HL-60 (cell line): Measurements from ENCODE around the gene ROBO4.

Experiments used
- DNase-seq, 2 experiments: peaks; one replicate each; pipeline ENCODE4 v3.0.0-alpha.2; 2010 to 2020; ENCODE audit warnings: low read depth in 1 of 2, low spot score in 1 of 2
- H3K27ac ChIP-seq: fragments of 250-450 bp; sonication (Bioruptor Pico); replicated peaks from 2 replicates; pipeline ENCODE4 v1.5.1; 2020; ENCODE audit warnings: mild to moderate bottlenecking, moderate library complexity
- H3K27me3 ChIP-seq: fragments of 250-450 bp; sonication (Bioruptor Pico); 2 replicates; pipeline ENCODE4 v1.5.1; 2021; ENCODE audit warnings: mild to moderate bottlenecking, moderate library complexity; ENCODE audit not compliant: insufficient read depth, poor library complexity, severe bottlenecking
- H3K4me3 ChIP-seq: replicated peaks from 2 replicates; pipeline ENCODE4 v1.5.1; 2011; ENCODE audit warnings: mild to moderate bottlenecking, control low read depth, low read length; ENCODE audit not compliant: insufficient read depth
- GABPA ChIP-seq: IDR thresholded peaks from 2 replicates; pipeline ENCODE4 v1.6.1; 2012; ENCODE audit warnings: low read depth
- POLR2AphosphoS5 ChIP-seq: IDR thresholded peaks from 2 replicates; pipeline ENCODE4 v1.6.1; 2012; ENCODE audit warnings: low read depth
- SPI1 ChIP-seq: IDR thresholded peaks from 2 replicates; pipeline ENCODE4 v1.6.1; 2012; ENCODE audit warnings: low read depth, mild to moderate bottlenecking, borderline replicate concordance
- TF ChIP-seq, protein P1 (sequence below): IDR thresholded peaks from 2 replicates; pipeline ENCODE4 v1.6.1; 2012; ENCODE audit warnings: low read depth; ENCODE audit not compliant: insufficient replicate concordance
- TF ChIP-seq, protein P2 (sequence below): IDR thresholded peaks from one replicate; pipeline ENCODE4 v1.5.1; 2011; ENCODE audit warnings: low read length, control low read depth, inconsistent platforms; ENCODE audit not compliant: insufficient read depth

The ROBO4 gene

DNA sequence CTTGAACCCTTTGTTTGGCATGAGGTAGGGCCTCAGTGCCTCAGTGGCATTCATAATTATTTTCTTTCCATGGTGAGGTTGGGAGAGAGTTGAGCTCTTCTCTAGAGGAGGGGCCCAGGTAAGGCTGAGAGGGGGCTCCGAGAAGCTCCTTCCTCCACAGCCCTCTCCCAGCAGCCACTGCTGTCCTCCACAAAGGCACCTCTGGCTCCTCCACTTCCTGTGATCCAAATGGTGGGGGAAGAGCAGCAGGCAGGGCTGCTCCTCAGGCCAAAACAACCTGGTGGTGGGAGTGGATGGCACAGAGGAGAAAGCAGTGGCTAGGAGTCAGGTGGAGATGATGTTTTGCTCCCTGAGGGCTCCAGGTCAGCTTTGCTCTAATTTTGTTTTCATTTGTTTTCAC lies 13.3 kb downstream of the ROBO4 start:
- Histone ChIP-seq H3K27ac (no peak overlapping the region), H3K4me3 (no peak overlapping the region), H3K27me3 (no peaks in the 10 kb centered on the region)
- TF ChIP-seq GABPA (no peak), SPI1 (no peak), POLR2AphosphoS5 (no peak)
- TF ChIP-seq, protein P1, sequence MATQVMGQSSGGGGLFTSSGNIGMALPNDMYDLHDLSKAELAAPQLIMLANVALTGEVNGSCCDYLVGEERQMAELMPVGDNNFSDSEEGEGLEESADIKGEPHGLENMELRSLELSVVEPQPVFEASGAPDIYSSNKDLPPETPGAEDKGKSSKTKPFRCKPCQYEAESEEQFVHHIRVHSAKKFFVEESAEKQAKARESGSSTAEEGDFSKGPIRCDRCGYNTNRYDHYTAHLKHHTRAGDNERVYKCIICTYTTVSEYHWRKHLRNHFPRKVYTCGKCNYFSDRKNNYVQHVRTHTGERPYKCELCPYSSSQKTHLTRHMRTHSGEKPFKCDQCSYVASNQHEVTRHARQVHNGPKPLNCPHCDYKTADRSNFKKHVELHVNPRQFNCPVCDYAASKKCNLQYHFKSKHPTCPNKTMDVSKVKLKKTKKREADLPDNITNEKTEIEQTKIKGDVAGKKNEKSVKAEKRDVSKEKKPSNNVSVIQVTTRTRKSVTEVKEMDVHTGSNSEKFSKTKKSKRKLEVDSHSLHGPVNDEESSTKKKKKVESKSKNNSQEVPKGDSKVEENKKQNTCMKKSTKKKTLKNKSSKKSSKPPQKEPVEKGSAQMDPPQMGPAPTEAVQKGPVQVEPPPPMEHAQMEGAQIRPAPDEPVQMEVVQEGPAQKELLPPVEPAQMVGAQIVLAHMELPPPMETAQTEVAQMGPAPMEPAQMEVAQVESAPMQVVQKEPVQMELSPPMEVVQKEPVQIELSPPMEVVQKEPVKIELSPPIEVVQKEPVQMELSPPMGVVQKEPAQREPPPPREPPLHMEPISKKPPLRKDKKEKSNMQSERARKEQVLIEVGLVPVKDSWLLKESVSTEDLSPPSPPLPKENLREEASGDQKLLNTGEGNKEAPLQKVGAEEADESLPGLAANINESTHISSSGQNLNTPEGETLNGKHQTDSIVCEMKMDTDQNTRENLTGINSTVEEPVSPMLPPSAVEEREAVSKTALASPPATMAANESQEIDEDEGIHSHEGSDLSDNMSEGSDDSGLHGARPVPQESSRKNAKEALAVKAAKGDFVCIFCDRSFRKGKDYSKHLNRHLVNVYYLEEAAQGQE: no peak
- TF ChIP-seq, protein P2, sequence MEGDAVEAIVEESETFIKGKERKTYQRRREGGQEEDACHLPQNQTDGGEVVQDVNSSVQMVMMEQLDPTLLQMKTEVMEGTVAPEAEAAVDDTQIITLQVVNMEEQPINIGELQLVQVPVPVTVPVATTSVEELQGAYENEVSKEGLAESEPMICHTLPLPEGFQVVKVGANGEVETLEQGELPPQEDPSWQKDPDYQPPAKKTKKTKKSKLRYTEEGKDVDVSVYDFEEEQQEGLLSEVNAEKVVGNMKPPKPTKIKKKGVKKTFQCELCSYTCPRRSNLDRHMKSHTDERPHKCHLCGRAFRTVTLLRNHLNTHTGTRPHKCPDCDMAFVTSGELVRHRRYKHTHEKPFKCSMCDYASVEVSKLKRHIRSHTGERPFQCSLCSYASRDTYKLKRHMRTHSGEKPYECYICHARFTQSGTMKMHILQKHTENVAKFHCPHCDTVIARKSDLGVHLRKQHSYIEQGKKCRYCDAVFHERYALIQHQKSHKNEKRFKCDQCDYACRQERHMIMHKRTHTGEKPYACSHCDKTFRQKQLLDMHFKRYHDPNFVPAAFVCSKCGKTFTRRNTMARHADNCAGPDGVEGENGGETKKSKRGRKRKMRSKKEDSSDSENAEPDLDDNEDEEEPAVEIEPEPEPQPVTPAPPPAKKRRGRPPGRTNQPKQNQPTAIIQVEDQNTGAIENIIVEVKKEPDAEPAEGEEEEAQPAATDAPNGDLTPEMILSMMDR: no peak
- DNase-seq: no peak

DNA sequence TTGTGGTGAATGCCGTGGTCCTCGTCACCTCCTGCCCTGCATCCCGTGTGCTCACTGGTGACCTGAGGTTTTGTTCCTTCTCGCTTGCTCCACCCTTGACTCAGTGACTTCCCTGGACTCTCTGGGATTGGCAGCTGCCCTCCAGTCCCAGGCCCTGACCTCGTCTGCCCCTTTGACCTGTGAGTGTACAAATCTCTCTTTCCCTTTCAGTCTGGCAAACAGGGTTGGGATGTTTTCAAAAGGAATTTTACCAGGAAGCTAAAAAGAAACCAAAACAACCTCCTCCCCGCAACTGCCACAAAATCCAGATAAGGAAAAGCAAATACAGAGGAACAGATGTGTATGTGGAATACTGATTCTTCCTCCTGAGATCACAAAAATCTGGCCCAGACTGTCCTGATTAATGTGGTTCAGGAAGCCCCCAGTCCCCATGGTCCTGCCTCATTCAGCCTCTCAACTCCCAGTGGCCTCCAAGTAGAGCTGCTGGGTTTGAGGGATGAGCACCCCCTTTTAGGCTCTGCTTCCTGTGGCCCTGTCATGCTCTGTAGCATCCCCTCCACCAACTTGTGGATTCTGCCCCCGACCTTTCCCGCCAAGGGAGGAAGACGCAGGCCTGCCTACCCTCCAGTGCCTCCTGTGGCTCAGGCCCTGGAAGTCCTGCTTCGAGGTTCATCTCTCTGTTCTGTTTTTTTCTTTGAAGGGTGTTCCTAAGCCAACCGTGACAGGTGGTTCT lies 15.2 kb downstream of the ROBO4 start:
- Histone ChIP-seq H3K27me3 (no peaks in the 10 kb centered on the region), H3K4me3 (no peak overlapping the region), H3K27ac (no peak overlapping the region)
- TF ChIP-seq, protein P1: no peak
- TF ChIP-seq SPI1: no peak
- TF ChIP-seq, protein P2: no peak
- no peak for TF ChIP-seq POLR2AphosphoS5
- TF ChIP-seq GABPA: no peak
- no peak for DNase-seq

DNA sequence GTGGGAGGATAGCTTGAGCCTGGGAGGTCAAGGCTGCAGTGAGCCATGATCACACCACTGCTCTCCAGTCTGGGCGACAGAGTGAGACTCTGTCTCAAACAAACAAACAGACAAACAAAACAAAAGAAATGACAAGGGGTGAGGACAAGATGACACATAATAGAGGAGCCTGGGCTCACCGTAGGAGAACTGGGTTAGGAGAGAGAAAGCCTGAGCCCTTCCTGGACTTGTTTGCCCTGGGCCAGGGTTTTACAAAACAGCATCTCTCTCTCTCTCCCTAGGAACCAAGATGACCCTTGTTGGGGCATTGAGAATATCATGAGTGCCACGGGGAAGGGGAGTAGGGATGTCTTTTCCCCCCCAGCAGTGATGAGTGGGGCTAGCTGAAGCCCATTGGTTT lies 16.7 kb downstream of the ROBO4 start:
- no peak for DNase-seq
- no peak overlapping the region for H3K4me3 ChIP-seq
- no peak for TF ChIP-seq POLR2AphosphoS5
- TF ChIP-seq, protein P1: no peak
- TF ChIP-seq SPI1: no peak
- TF ChIP-seq GABPA: no peak
- TF ChIP-seq, protein P2: no peak
- no peak overlapping the region for H3K27ac ChIP-seq
- peaks cover under 1% of the 10 kb centered on the region for H3K27me3 ChIP-seq
